ENCODE results near the gene ERGIC1.

ERGIC1 gene

DNA sequence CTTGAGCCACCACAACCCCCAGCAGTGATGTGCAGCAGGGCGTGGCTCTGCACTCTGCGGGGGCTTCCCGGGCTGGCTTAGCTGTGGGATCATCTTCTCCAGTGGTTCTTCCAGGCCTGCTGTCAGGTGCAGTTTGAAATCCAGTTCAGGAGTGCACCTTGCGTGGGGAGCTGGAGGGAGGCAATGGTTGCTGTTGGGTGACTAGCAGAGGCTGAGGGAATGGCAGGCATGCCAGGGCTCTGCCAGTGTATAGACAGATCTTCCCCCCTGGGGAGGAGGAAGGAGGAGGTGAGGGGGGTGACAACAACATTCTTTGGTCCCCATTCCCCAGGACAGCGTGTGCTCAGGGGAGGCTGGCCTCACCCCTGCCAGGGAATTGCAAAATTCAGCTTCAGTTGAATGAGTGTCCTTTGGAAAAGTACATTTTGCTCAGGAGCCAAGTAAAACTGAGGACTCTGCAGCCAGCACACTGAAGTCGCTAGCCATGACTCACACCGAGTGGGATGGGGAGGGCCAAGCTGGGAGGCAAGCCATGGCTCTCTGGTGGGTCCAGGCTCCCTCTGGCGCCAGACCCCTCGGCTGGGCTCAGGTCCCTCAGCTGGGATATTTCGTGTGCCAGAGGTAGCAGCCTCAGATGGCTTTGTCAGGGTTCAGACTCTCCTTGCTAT, 35.0 kb downstream of the ERGIC1 start:
- no peak for TF ChIP-seq JUND (IDR thresholded peaks at IDR 0.05; ENCODE audit: low read depth)
- peak in 1 of 2 experiments; percentile 36 for DNase-seq (ENCODE audit: low read depth in 1 of 2, low spot score in 1 of 2)
- in situ Hi-C loops (cut with HindIII; ENCODE audit: low pct_unique_long_range_greater_than_20kb, low sequenced_read_pairs) = no loop called here

DNA sequence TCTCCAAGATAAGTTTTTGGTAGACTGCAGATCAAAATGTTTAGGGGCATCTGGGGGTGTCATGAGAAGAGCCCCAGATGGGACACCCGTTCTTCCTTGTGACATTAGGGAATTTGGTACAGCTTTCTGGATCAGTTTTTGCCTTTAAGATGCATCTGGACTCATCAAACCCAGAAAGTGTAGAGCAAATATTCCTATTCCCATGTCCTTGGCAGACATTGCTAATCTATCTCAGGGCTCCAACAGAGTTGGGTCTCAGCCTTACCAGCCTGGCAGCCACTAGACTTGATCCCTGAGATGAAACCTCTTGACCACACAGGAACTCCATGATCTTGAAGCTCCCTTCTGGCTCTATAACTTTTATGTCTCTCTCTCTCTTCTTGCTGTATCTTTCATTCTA, 35.6 kb downstream of the ERGIC1 start:
- no peak for DNase-seq (ENCODE audit: low read depth in 1 of 2, low spot score in 1 of 2)

DNA sequence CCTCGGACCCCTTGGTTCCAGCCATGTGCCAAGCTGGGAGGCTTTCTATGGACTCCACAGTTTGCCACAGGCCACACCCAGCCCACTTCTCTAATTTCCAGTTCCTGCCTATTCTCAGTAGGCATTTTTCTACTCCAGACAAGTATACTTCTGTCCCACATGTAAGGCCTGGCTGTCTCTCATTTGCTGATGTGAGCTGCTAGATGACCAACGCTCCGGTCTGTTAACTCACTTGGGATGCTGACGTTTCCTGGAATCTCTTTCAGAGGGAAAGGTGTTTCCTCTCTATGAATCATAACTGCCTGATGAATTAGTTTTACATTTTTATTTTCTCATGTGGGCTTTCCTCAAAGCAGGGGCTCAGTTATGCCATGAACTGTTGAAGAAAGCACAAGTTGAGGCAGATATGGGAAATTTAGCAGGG, 36.3 kb downstream of the ERGIC1 start:
- DNase-seq (ENCODE audit: low read depth in 1 of 2, low spot score in 1 of 2) = no peak
- in situ Hi-C loops (cut with HindIII; ENCODE audit: low pct_unique_long_range_greater_than_20kb, low sequenced_read_pairs) = no loop called here
- TF ChIP-seq JUND (IDR thresholded peaks at IDR 0.05; ENCODE audit: low read depth) = no peak

More for the DNA sequence above, 35.6 kb downstream of the ERGIC1 start:
- in situ Hi-C loops (cut with HindIII; ENCODE audit: low pct_unique_long_range_greater_than_20kb, low sequenced_read_pairs) = no loop called here
- no peak for TF ChIP-seq JUND (IDR thresholded peaks at IDR 0.05; ENCODE audit: low read depth)

DNA sequence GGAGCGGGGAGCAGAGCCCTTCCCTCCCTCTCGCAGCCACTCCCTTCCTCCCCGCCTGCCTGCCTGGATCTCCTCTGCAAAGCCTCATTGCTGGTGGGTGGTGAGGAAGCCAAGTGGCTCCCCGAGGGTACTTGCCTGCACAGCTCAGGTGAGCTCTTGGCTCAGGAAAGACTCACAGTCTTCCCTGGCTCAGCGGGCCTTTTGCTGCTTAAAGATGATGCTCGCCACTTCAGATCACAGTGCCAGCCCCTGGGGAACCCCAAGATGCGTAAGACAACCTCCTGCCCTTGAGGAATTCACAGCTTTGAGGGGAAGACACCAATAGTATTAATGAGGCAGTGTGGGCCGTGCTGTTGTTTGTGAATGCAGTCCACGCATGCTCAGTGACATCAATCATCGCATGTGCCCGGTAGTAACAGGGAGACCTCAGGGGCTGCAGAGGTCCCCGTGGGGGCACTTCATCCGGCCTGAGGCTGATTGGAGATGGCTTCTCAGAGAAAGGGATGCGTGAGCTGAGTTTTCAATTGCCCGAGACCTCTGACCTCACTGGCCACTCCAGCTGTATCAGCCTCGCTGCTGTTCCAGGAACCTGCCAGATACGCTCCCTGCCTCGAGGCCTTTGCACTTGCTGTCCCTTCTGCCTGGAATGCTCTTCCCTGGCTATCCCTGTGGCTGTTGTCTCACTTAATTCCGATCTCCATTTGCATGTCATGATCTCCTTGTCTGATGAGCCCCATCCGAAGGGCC, 36.8 kb downstream of the ERGIC1 start:
- in situ Hi-C loops (cut with HindIII; ENCODE audit: low pct_unique_long_range_greater_than_20kb, low sequenced_read_pairs) = no loop called here
- DNase-seq (ENCODE audit: low read depth in 1 of 2, low spot score in 1 of 2) = no peak
- no peak for TF ChIP-seq JUND (IDR thresholded peaks at IDR 0.05; ENCODE audit: low read depth)

DNA sequence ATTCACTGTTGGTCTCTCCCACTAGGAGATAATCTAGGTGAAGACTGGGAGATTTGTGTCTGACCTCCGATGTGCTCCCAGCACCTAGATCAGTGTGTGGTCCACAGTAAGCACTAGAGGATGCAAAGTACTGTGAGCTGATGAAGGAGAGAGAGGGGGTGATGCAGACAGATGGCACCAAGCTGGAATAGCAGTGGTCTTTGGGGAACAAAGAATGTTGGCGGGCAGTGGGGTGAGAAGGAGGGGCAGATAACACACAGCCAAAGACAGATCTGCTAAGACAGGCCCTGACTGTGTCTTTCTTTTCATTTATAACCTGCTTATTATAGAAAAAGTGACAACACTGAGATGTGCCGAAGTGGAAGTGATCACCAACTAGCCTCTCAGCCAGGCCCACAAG, 37.5 kb downstream of the ERGIC1 start:
- in situ Hi-C loops (cut with HindIII; ENCODE audit: low pct_unique_long_range_greater_than_20kb, low sequenced_read_pairs) = no loop called here
- no peak for TF ChIP-seq JUND (IDR thresholded peaks at IDR 0.05; ENCODE audit: low read depth)
- DNase-seq (ENCODE audit: low read depth in 1 of 2, low spot score in 1 of 2) = no peak

DNA sequence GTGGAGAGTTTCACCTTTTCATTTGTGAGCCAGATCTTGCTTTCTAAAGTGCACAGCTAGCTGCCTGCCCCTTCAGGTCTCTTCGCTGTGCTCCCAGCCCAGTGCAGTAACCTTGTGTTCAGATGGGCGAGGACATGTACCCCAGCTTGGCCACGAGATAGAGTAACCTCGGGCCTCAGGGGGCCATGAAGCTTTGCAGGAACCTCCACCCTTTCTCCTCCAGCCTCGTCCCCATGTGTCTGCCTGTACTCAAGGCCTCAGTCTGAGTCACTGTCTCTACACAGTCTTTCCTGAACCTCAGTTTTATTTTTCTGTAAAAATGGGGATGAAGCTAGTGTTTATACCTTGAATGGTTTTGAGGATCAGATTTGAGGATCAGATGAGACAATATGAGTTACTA, 37.9 kb downstream of the ERGIC1 start:
- in situ Hi-C loops (cut with HindIII; ENCODE audit: low pct_unique_long_range_greater_than_20kb, low sequenced_read_pairs) = no loop called here
- no peak for DNase-seq (ENCODE audit: low read depth in 1 of 2, low spot score in 1 of 2)
- TF ChIP-seq JUND (IDR thresholded peaks at IDR 0.05; ENCODE audit: low read depth) = no peak

DNA sequence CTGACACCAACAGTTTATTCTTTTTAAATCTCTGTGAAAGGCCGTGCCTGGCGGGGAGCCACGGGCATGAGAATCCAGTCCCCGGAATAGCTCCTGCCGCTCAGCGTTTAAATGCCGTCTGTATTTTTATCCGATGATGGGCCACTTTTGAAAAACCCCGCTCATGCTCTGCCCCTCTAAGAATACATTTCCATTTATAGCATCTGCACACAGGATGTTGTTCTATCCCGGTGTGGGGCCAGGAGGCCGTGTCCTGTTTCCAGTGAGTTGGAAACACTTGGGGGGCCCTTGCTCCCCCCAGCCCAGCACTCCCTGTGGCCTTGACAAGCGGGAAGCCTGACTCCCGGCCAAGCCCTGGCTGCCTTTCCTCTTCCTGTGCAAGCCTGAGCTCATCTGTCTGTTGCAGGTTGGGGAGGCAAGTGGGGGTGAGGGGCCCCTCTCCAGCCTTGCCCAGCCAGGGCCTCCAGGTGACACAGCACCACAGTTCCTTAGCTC, 39.0 kb downstream of the ERGIC1 start:
- in situ Hi-C loops (cut with HindIII; ENCODE audit: low pct_unique_long_range_greater_than_20kb, low sequenced_read_pairs) = no loop called here
- no peak for DNase-seq (ENCODE audit: low read depth in 1 of 2, low spot score in 1 of 2)
- TF ChIP-seq JUND (IDR thresholded peaks at IDR 0.05; ENCODE audit: low read depth) = no peak

DNA sequence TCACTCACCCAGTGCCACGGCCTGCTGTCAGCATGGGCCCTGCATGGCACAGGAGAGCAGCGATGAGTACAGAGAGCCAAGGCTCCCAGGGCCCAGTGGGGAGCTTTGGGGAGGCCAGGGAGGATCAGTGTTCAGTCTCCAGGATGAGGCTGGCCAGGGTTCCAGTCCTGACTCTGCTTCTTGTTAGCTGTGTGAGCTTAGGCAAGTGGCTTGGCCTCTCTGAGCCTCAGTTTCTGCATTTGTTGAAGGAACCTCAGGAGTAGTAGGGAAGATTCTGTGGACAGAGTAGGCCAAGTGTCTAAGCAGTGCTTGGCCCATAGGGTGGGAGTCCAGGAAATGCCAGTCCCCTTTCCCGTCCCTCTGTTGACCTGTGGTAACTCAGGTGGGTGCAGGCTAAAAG, 39.5 kb downstream of the ERGIC1 start:
- in situ Hi-C loops (cut with HindIII; ENCODE audit: low pct_unique_long_range_greater_than_20kb, low sequenced_read_pairs) = no loop called here
- TF ChIP-seq JUND (IDR thresholded peaks at IDR 0.05; ENCODE audit: low read depth) = no peak
- DNase-seq (ENCODE audit: low read depth in 1 of 2, low spot score in 1 of 2) = no peak

DNA sequence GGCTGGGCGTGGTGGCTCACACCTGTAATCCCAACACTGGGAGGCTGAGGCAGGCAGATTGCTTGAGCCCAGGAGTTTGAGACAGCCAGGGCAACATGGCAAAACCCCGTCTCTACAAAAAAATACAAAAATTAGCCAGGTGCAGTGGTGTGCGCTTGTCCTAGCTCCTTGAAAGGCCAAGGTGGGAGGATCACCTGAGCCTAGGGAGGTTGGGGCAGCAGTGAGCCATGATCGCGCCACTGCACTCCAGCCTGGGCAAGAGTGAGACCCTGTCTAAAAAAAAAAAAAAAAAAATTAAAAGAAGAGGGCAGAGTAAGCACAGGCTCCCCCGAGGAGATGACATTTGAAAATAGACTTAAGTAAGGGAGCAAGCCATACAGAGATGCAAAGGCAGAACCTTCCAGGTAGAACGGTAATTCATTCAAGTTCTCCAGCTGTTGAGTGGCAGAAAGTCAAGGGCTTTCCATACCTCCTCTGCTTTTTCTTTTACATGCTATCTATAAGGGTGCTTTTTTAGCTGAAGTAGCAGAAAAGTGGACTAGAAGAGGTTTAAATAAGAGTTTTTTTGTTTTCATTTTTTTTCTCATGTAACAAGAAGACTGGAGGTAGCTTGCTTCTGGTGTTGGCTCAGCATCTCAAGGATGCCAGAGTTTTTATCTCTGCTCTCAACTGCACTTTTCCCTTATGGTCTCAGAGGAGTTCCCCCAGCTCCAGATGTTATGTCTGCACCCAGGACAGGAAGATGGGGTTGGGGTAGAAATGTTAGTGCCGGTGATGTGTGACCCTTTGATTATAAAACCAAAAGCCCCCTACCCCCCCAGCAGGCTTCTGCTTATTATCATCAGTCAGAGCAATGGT, 40.8 kb downstream of the ERGIC1 start:
- DNase-seq (ENCODE audit: low read depth in 1 of 2, low spot score in 1 of 2) = no peak
- in situ Hi-C loops (cut with HindIII; ENCODE audit: low pct_unique_long_range_greater_than_20kb, low sequenced_read_pairs) = no loop called here
- TF ChIP-seq JUND (IDR thresholded peaks at IDR 0.05; ENCODE audit: low read depth) = no peak

DNA sequence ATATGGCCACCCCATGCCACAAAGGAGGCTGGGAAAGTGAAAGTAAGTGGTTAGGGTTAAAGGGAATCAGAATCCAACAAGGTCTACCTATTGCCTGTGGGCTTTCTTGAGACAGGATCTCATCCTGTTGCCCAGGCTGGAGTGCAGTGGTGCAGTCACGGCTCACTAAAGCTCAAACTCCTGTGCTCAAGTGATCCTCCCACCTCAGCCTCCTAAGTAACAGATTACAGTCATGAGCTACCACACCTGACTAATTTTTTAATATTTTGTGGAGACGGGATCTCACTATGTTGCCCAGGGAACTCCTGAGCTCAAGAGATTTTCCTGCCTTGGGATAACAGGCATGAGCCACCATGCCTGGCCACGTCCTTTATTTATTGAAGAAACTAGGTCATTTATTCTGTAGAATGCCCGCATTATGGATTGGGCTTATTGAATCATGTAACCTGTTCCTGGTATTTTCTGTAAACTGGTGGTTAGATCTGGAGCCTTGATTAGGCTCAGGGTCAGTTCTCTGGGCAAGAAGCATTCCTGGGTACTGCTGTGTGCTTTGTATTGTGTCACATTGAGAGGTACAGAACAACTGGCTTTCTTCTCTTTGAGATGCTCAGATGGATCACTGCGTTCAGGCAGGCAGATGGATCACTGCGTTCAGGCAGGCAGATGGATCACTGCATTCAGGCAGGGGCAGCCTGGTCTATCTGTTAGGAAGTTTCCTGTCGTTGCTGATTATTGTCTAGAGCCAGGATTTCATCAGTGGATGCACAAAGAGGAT, 41.6 kb downstream of the ERGIC1 start:
- DNase-seq (ENCODE audit: low read depth in 1 of 2, low spot score in 1 of 2) = peak; percentile 44 to 84
- no peak for TF ChIP-seq JUND (IDR thresholded peaks at IDR 0.05; ENCODE audit: low read depth)
- in situ Hi-C loops (cut with HindIII; ENCODE audit: low pct_unique_long_range_greater_than_20kb, low sequenced_read_pairs) = no loop called here

DNA sequence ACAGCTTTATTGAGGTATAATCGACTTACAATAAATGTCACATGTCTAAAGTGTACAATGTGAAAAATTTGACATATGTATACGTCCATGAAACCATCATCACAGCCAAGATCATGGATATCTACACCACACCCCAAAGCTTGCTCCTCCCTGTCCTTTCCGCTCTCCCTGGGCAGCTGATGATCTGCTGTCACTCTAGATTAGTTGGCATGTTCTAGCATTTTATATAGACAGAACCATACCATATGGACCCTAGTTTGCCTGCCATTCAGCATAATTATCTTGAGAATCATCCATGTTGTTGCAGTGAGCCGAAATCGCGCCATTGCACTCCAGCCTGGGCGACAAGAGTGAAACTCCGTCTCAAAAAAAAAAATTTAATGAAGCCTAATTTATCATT, 42.5 kb downstream of the ERGIC1 start:
- no peak for TF ChIP-seq JUND (IDR thresholded peaks at IDR 0.05; ENCODE audit: low read depth)
- in situ Hi-C loops (cut with HindIII; ENCODE audit: low pct_unique_long_range_greater_than_20kb, low sequenced_read_pairs) = no loop called here
- no peak for DNase-seq (ENCODE audit: low read depth in 1 of 2, low spot score in 1 of 2)

All from T47D (cell line).